Inflammatory macrophage treated with lipopolysaccharide for 1 hour (primary cell): ENCODE results near the gene GBX1.

Experiments used
- DNase-seq, 2 donors: peaks; one replicate each; pipeline ENCODE4 v3.0.0-alpha.2; 2020 to 2022

The GBX1 gene

GRCh38 chr7:151167197-151167961 lies at the start of gene GBX1:
TSS of gene GBX1 (minus strand) at chr7:151167694. CDS start at chr7:151167548, 146 bp downstream.
- DNase-seq, result peak in 1 of 2 donors; percentile 10

- no peak for DNase-seq
These were observed 47.9 kb upstream of the GBX1 start for GRCh38 chr7:151215396-151215795.

- DNase-seq, result no peak
These were observed 46.3 kb upstream of the GBX1 start for GRCh38 chr7:151213826-151214225.

- no peak for DNase-seq
These were observed 45.1 kb upstream of the GBX1 start for GRCh38 chr7:151212626-151213025.

GRCh38 chr7:151211155-151211772 lies 43.8 kb upstream of the GBX1 start:
- no peak for DNase-seq

GRCh38 chr7:151210087-151210854 lies 42.8 kb upstream of the GBX1 start, which contains the start of gene H2BK1:
TSS of gene H2BK1 (minus strand) at chr7:151210488. CDS start at chr7:151210318, 170 bp downstream.
- no peak for DNase-seq

GRCh38 chr7:151209588-151209987 lies 42.1 kb upstream of the GBX1 start:
- DNase-seq, result no peak

- no peak for DNase-seq
These were observed 40.9 kb upstream of the GBX1 start for GRCh38 chr7:151208253-151208862.

GRCh38 chr7:151207804-151208203 lies 40.3 kb upstream of the GBX1 start:
- DNase-seq, result no peak

- no peak for DNase-seq
These were observed 39.8 kb upstream of the GBX1 start for GRCh38 chr7:151207315-151207714.

GRCh38 chr7:151206914-151207313 lies 39.4 kb upstream of the GBX1 start:
- DNase-seq, result no peak

- no peak for DNase-seq
These were observed 38.2 kb upstream of the GBX1 start for GRCh38 chr7:151205730-151206129.

- no peak for DNase-seq
These were observed 37.0 kb upstream of the GBX1 start for GRCh38 chr7:151204383-151205032.

GRCh38 chr7:151202836-151203235 lies 35.3 kb upstream of the GBX1 start:
- no peak for DNase-seq

GRCh38 chr7:151201751-151202150 lies 34.3 kb upstream of the GBX1 start:
- DNase-seq, result no peak

- DNase-seq, result no peak
These were observed 33.9 kb upstream of the GBX1 start for GRCh38 chr7:151201344-151201743.

- no peak for DNase-seq
These were observed 31.7 kb upstream of the GBX1 start for GRCh38 chr7:151198945-151199848.

- no peak for DNase-seq
These were observed 30.4 kb upstream of the GBX1 start for GRCh38 chr7:151197932-151198331.

- no peak for DNase-seq
These were observed 28.3 kb upstream of the GBX1 start for GRCh38 chr7:151195616-151196450.

- DNase-seq, result no peak
These were observed 26.7 kb upstream of the GBX1 start for GRCh38 chr7:151194188-151194587.
